OCI-LY3 (cell line): ENCODE data around the gene IGFBP3.

Source experiments
- EZH2phosphoT487 ChIP-seq: fragments of 200-600 bp; shearing (Covaris generic); IDR thresholded peaks from 2 replicates; pipeline ENCODE4 v1.6.1; 2018; ENCODE audit warnings: antibody characterized with exemption, mixed run types, low read depth
- TF ChIP-seq, protein P1 (sequence below): fragments of 200-600, 300-600 bp; sonication (generic); IDR thresholded peaks from 2 replicates; pipeline ENCODE4 v1.5.1; 2014; ENCODE audit warnings: antibody characterized with exemption, low read length, low read depth

GRCh38 chr7:45919231-45919784 is 1.8 kb downstream of the IGFBP3 start:
- TF ChIP-seq, protein P1, sequence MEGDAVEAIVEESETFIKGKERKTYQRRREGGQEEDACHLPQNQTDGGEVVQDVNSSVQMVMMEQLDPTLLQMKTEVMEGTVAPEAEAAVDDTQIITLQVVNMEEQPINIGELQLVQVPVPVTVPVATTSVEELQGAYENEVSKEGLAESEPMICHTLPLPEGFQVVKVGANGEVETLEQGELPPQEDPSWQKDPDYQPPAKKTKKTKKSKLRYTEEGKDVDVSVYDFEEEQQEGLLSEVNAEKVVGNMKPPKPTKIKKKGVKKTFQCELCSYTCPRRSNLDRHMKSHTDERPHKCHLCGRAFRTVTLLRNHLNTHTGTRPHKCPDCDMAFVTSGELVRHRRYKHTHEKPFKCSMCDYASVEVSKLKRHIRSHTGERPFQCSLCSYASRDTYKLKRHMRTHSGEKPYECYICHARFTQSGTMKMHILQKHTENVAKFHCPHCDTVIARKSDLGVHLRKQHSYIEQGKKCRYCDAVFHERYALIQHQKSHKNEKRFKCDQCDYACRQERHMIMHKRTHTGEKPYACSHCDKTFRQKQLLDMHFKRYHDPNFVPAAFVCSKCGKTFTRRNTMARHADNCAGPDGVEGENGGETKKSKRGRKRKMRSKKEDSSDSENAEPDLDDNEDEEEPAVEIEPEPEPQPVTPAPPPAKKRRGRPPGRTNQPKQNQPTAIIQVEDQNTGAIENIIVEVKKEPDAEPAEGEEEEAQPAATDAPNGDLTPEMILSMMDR: no peak
- TF ChIP-seq EZH2phosphoT487: no peak
